Measurements from ENCODE around the gene COG3.

- TF ChIP-seq POLR2A (IDR thresholded peaks at IDR 0.05; ENCODE audit: borderline replicate concordance, extremely low read depth, insufficient read depth, insufficient read length) (no peak), CTCF (IDR thresholded peaks at IDR 0.05 in 2 of 3, conservative IDR thresholded peaks at IDR 0.05 in 1 of 3; ENCODE audit: borderline replicate concordance in 1 of 3, insufficient read depth in 1 of 3, low read depth in 2 of 3, low read length in 2 of 3) (no peak), RAD21 (IDR thresholded peaks at IDR 0.05; ENCODE audit: low read depth) (no peak), MAX (IDR thresholded peaks at IDR 0.05) (no peak), EZH2 (IDR thresholded peaks at IDR 0.05) (no peak), CEBPB (IDR thresholded peaks at IDR 0.05; ENCODE audit: low read depth) (no peak)
Observed at GRCh38 chr13:45519493-45519892, 54.8 kb downstream of the COG3 start.
